NOMO-1 treated with DMSO at 0.1 percent for 48 hours (cell line): ENCODE measurements around the gene CRYBA1.
"Not testable (repeated sequence)": the region's sequence is repeated elsewhere in the genome, so short reads cannot be mapped to it uniquely, and the experiment has no call there.

ENCODE experiments used
- DNase-seq: peaks from one replicate; lab custom pipeline; 2025; ENCODE audit not compliant: unreplicated experiment; lab: John Stamatoyannopoulos, UW

Gene CRYBA1, protein sequence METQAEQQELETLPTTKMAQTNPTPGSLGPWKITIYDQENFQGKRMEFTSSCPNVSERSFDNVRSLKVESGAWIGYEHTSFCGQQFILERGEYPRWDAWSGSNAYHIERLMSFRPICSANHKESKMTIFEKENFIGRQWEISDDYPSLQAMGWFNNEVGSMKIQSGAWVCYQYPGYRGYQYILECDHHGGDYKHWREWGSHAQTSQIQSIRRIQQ

DNA sequence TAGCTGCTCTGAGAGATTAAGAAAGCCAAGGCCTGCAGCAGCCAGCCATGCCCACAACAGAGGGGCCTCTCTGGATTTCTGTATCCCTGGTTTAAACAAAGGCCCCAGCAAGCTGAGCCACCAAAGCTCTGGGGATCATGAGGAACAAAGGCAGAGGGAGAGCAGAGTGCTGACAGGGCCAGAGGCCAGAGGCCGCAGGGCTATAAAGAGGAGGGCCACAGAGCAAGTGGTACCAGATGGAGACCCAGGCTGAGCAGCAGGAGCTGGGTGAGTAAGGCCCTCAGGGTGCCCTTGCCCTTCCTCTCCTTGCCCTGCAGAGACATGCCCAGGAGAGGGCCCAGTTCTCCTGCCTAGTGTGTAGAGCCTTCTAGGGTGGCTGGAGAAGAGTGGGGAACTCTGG, at the start of gene CRYBA1:
Gene CRYBA1, plus strand, starts transcription at position 232 of the 400 bp plus-strand sequence. Its CDS starts 5 bp downstream, at position 237.
- no peak for DNase-seq

DNA sequence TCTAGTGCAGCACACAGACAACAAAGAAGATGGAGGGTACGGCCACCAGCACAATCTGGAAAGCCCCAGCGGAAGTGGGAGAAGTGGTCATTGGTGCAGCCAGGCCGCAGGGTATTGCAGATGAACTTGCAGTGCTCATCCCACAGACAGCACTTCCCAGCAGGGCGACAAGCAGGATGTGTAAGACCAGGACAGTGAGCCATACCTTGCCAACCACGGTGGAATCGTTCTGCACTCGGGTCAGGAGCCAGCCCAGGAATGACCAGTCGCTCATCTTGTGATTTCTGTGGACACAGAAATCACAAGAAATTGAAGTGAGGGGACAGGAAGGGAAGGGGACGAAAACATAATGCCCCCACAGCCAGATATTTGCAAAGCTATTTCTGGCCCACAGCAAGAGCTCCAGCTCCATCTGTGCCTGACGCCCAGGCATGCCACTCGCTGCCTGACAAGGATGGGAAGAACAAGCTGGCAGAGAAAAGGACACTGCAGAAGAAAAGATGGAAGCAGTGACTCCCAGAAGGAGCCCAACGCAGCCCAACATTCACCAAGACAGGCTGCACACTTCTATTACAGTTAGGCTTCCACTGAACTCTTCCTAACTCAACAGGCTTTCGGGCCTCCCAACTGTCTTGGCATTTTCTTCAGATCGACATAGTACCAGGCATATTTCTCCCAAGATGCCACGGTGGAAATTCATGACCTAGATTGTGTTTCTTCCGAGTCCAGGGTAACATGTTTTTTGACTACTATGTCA, 49.0 kb upstream of the CRYBA1 start:
- no peak for DNase-seq

DNA sequence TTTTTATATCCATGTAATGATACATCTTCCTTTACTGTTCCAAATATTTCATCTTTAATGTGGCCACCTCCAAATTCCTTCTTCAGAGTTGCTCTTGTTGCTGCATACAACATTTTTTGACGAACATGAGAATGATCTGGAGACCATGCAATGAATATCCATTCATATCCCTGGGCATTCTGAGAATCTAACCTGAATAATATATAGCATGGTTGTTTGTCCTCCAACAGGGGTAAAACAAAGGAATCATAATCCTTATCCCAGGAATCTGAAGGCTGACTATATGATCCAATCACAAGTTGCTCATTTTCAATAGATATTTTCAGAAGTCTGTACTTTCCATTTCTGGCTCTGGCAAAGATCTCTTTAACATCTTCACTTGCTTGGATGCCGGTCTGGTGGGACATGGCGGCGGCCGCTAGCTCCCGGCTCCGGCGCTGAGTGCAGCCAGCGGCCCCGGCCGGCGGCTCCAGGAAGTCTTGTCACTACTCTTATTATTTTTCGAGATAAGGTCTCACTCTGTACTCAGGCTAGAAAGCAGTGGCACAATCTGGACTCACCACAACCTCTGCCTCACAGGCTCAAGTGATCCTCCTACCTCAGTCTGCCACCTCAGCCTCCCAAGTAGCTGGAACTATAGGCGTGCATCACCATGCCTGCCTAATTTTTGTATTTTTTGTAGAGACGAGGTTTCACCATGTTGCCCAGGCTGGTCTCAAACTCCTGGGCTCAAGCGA, 42.4 kb upstream of the CRYBA1 start:
- DNase-seq = not testable (repeated sequence)

DNA sequence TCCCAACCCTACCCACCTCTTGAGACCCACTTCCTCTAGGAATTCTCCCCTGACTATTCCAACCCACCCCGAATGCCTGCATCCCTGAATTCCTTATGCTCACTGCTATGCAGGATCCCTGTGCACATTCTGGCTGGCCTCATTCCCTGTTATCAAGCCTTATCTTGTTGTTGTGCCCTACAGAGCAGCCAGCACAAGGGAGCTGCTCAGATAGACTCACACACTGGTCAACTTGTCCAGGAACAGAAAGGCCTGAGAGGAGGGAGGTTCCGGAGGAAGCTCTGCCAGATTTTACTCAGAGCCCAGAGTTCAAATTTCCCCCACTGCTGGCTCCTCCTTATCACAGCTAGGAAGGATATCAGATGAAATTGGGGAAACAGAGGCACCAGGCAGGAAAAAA, 41.6 kb upstream of the CRYBA1 start:
- DNase-seq = no peak

DNA sequence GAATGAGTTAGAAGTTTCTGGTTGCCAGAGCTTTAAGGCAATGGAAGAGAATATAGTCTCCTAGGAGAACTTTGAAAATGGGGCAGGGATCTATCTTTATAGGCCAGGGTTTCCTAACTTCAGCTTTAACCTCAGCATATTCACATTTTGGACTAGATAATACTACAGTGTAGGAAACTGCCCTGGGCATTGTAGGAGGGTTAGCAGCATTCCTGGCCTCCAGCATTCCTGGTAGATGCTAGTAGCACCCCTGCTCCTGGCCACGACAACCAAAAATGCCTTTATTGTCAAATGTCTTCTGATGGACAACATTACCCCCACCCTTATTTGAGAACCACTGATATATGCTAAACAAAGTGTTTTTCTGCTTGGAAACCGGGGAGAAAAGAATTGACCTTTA, 38.7 kb upstream of the CRYBA1 start:
- no peak for DNase-seq

DNA sequence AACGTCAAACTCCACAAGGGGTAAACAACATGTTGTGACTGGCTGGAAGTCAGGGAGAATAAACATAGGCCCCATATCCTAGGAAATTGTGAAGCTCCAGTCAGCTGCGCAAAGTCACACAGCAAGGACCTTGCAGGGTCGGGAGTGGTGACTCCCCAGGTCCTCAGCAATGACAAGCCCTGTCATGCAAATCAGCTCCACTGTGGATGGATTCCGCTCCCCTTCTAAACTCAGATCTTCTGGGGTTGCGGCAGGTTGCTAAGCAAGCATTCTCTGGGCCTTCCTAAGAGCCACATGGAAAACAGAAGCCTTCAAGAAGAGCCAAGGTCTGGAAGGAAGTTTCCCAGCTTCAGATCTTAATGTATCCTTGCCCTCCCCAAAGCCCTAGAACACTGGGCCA, 37.6 kb upstream of the CRYBA1 start:
- DNase-seq = no peak

DNA sequence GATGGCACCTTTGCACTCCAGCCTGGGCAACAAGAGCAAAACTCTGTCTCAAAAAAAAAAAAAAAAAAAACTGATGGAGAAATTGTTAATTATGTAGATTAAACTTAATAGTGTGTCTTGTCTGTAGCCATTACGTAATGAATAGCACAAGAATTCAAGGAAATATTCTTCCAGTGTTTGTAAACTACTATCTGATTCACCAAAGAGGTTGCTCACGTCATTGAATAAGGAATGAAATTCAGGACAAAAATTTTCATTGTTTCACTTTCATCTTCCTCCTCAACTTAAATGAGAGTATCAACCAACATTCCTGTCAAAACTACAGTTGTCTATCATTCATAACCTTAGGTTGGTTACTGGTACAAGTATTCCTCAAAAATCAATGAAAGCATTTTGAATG, 35.8 kb upstream of the CRYBA1 start:
- no peak for DNase-seq

DNA sequence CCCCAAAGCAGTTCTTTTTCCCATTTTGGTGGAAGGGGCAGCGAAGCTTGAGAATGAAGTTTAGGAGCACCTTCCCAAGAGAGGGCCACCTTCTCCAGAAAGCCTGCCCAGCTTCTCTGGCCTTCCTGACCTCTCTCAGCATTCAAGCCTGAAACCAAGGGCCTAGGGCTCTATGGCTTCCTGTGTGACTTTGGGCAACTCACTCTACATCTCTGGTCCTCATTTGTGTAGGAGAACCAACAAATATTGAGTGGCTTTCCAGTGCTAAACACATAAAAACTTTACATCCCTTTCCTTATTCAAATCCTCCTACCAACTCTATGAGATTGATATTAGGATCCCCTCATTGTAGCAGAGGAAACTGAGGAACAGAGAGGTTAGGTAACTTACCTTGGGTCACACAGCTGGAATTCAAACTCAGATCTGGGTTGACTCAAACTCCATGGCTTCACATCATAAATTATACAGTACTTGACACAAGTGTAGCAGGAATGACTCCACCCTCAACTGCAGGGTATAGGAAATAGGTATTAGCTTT, 34.5 kb upstream of the CRYBA1 start:
- no peak for DNase-seq

DNA sequence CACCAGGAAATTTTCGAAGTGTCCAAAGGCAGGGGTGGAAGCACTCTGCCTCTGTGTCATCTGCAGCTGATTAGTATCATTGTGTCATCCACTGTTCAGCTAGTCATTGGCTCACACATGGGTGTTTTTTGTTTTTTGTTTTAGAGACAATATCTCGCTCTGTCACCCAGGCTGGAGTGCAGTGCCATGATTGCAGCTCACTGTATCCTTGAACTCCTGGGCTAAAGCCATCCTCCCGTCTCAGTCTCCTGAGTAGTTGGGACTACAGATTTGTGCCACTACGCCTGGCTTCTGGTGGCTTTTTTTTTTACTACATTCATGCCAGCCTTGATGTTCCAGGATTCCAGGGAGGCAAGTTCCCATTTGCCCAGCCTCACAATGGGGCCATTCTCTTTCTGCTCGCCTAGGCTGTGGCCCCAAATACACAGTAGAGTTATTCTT, 34.0 kb upstream of the CRYBA1 start:
- no peak for DNase-seq

DNA sequence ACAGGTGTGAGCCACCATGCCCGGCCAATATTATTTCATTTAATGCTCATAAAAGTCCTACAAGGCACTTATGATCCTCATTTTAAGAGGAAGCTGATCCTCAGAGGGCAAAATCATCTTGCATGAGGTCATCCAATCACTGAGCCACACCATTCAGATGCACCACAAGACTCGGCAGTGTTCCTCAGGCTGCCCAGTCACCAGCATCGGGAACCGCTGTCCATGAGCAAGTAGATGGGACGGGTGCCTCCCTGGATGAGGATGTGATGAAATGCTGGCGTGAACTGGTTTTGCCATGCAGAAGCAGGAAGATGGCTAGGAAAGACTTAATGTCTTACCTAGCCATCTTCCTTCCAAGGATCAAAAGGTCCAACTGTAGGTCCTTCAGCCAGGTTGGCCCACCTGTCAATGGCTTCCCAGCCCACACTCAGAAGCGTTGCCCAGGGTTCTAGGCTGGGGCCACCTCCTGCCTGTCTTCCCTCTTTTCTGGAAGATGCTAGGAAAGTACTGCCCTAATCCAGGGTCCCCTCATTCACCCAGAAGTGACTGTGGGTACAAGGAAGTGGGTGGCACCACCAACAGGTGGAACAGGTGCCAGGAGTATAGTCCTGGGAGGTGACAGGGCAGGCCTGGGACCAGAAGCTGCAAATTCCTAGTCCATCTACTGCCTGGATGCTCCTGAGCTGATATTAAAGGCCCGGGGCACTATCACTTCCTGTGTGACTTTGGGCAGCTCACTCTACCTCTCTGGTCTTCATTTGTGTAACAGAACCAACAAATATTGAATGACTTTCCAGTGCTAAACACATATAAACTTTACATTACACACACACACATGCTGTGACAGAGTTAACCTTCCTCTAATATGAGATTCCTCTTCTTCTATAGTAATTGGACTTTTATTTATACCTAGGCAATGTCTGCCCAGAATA, 32.2 kb upstream of the CRYBA1 start:
- no peak for DNase-seq

DNA sequence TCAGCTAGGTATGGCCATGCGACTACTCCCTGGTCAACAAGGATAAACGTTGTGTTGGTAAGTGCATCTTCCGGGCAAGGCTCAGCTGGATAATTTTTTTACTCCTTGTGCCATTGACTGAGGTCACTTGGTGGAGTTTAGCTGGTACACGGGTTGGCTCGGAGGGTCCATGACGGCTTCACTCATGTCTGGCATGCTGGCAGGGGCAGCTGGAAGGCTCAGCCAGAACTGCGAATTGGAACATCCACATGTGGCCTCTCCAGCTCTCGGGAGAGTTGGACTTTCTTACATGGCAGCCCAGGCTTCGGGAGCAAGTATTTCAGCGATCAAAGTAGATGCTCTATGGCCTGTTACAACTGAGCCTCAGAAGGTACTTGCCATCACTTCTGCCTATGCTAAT, 31.5 kb upstream of the CRYBA1 start:
- DNase-seq = no peak

DNA sequence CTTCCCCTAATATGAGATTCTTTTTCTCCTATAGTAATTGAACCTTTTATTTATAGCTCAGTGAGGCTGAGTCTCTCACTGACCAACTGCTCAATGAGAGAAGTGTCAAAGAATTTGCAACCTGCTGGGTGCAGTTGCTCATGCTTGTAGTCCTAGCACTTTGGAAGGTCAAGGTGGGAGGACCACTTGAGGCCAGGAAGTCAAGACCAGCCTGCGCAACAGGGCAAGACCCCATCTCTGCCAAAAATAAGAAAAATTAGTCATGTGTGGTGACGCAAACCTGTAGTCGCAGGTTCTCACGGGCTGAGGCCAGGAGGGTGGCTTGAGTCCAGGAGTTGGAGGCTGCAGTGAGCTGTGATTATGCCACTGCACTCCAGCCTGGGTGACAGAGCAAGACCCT, 30.9 kb upstream of the CRYBA1 start:
- no peak for DNase-seq

DNA sequence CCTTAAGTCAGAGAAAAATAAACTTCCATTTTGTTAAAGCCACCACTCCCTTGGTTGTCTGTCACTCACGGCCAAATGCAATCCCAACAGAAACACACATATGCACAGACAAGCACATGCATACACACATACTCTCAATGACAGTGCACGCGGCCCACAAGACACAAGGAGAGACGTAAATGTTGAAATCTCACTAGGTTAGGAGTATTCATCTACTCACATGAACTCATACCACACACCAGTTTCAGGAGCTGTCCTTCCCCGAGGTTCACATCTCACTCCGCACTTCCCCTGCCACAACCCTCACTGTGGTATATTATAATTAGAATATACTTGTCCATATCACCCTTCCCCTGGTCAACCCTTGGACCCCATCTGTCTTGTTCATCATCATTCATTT, 30.5 kb upstream of the CRYBA1 start:
- peak; percentile 34 for DNase-seq

DNA sequence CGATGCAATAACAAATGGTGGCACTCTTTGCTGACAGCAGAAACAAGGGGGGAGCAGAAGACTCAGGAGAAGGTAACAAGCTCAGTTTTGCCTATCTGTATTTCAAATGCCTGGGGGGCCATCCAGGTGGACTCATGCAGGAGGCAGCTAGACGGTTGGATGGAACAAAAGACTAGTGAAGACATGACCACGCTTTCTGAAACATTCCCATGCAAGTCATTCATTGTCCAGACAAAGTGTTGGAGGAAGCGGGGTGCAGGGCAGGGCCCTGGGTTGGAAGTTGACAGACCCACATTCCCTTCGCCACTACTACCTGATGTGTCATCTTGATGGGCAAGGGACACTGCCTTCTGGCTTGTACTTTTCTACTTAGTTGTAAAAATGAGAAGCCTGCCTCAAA, 29.8 kb upstream of the CRYBA1 start:
- DNase-seq = no peak

DNA sequence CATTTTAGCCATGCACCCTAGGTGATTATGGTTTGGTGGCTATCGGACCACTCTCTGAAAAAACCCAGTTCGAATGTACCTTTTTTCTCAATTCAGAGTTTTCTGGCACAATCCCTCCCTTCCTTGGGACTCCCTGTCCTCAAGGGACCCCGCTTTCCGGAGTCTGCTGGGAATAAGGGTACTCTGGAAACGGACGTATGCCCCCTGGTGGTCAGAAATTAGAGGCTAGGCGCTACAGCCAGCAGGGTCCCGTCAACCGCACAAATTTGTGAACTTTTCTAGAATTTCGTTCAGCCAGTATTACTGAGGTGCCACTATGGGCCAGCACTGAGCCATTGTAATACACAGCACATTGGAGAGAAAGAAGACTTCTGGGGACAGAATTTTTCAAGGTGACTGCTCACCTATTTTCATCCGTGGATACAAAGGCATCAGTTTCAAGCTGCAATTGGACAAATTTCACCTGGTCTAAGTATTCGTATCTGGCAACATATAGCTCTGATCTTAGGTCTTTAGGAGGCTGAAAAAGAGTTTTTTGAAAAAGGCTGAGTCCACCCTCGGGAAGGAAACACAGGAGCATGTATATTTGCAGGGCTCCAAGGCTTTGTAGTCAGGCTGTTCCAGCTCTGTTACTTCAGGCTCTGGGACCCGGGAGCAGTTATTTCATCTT, 27.1 kb upstream of the CRYBA1 start:
- peak; percentile 88 for DNase-seq

DNA sequence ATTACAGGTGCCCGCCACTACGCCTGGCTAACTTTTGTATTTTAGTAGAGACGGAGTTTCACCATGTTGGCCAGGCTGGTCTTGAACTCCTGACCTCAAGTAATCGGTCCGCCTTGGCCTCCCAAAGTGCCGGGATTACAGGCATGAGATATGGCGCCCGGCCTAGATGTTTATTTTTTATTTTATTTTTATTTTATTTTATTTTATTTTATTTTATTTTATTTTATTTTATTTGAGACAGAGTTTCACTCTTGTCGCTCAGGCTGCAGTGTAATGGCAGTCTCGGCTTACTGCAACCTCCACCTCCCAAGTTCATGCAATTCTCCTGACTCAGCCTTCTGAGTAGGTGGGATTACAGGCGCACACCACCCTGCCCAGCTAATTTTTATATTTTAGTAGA, 25.3 kb upstream of the CRYBA1 start:
- not testable (repeated sequence) for DNase-seq

DNA sequence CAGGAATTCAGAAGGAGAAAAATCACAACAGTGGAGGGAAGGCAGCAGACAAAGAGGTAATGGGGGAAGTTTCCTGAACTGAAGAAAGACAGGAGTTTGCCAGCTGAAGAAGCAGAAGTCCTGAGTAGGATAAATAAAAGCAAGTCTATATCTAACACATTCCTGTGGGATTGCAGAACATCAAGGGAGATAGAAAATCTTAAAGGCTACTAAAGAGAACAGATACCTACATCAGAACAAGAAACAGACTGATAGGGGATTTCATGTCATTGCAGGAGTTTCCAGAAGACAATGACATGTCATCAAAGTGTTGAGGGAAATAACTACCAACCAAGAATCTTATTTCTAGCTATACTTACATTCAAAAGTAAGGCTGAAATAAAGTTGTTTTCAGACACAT, 21.3 kb upstream of the CRYBA1 start:
- DNase-seq = no peak

DNA sequence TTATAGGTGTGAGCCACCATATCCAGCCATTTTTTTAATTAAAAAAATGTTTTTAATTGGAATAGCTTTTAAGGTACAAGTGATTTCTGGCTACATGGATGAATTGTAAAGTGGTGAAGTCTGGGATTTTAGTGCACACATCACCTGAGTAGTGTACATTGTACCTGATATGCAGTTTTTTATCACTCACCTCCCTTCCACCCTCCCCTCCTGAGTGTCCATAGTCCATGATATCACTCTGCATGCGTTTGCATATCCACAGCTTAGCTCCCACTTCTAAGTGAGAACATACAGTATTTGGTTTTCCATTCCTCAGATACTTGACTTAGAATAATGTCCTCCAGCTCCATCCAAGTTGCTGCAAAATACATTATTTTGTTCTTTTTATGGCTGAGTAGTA, 13.4 kb upstream of the CRYBA1 start:
- no peak for DNase-seq

DNA sequence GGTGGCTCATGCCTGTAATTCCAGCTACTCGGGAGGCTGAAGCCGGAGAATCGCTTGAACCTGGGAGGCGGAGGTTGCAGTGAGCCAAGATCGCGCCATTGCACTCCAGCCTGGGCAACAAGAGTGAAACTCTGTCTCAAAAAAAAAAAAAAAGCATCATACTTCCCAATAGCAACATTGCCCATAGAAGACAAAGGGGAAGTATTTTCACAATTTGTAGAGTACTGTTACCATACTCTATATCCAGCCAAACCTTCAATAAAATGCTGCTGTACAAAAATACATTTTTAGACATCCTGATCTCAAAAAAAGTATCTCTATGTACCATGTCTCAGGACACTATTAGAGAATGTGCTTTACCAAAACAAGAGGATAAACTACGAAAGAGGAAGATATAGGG, 11.7 kb upstream of the CRYBA1 start:
- peak; percentile 44 for DNase-seq

DNA sequence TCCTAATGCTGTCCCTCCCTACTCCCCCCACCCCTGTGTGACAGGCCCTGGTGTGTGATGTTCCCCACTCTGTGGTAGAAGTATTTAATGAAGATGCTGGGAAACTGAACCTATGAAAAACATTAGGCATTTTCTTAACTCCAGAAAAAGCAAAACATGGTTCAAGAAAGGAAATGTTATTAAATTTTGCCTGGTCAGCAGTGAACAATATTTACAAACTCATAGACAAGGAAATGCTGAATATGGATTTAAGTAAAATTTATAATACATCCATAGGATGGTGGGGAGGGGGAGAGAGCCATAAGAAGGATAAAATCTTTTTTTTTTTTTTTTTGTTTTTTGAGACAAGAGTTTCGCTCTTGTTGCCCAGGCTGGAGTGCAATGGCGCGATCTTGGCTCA, 10.8 kb upstream of the CRYBA1 start:
- no peak for DNase-seq
